GM12891 (cell line): ENCODE measurements around the gene MYO5B.

Source experiments
- POLR2A ChIP-seq: IDR thresholded peaks from 2 replicates; pipeline ENCODE4 v1.6.1; 2011; ENCODE audit warnings: low read depth, low read length, control low read depth
- POLR2AphosphoS5 ChIP-seq: IDR thresholded peaks from 2 replicates; pipeline ENCODE4 v1.6.1; 2011; ENCODE audit warnings: low read depth, low read length, control low read depth
- TAF1 ChIP-seq: IDR thresholded peaks from 2 replicates; pipeline ENCODE4 v1.6.1; 2011; ENCODE audit warnings: low read depth, low read length, control low read depth

DNA sequence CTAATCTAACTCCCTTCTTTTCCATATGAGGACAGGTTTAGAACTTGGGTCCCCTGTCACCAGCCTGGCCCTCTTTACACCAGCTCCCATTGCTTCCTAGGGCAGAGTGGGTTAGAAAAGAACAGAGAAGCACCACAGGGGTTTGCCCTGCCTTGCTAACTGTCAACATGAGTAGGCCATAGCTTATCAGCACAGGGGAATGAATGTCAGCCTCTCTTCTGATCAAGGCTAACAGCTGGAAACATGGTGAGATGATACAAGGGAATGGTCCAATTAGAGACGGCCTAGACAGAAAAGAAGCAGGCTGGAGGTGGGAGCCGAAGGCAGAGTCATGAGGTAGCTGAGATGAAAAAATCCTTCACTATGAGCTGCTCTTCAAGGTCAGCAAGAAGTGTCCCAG lies 192.2 kb downstream of the MYO5B start:
- no peak for TF ChIP-seq POLR2A
- no peak for TF ChIP-seq TAF1
- TF ChIP-seq POLR2AphosphoS5 = no peak
